Parathyroid adenoma (tissue), 2 donors: ENCODE results near the gene MST1R.
"Not testable (repeated sequence)": the region's sequence is repeated elsewhere in the genome, so short reads cannot be mapped to it uniquely, and the experiment has no call there.

ENCODE experiments used
- H2AFZ ChIP-seq: fragments of 300-600 bp; sonication (generic); one replicate; pipeline ENCODE4 v1.7.0; 2017; ENCODE audit warnings: antibody characterized with exemption, mild to moderate bottlenecking
- H3K27ac ChIP-seq: fragments of 300-600 bp; sonication (generic); one replicate; pipeline ENCODE4 v1.7.0; 2017
- H3K27me3 ChIP-seq: fragments of 300-600 bp; sonication (generic); one replicate; pipeline ENCODE4 v1.7.0; 2017; ENCODE audit warnings: low read length; ENCODE audit not compliant: control insufficient read depth, insufficient read depth
- H3K36me3 ChIP-seq: fragments of 300-600 bp; sonication (generic); one replicate; pipeline ENCODE4 v1.7.0; 2017; ENCODE audit warnings: low read length; ENCODE audit not compliant: control insufficient read depth, insufficient read depth
- H3K4me1 ChIP-seq: fragments of 300-600 bp; sonication (generic); one replicate; pipeline ENCODE4 v1.7.0; 2017; ENCODE audit warnings: control low read depth
- H3K4me2 ChIP-seq: fragments of 300-600 bp; sonication (generic); one replicate; pipeline ENCODE4 v1.7.0; 2017; ENCODE audit warnings: low read length
- H3K4me3 ChIP-seq: fragments of 300-600 bp; sonication (generic); one replicate; pipeline ENCODE4 v1.7.0; 2017; ENCODE audit warnings: low read depth, low read length
- H3K79me2 ChIP-seq: fragments of 300-600 bp; sonication (generic); one replicate; pipeline ENCODE4 v1.7.0; 2017; ENCODE audit warnings: control low read depth
- H3K9ac ChIP-seq: fragments of 300-600 bp; sonication (generic); one replicate; pipeline ENCODE4 v1.7.0; 2017; ENCODE audit warnings: mild to moderate bottlenecking
- H3K9me3 ChIP-seq: fragments of 300-600 bp; sonication (generic); one replicate; pipeline ENCODE4 v1.7.0; 2017; ENCODE audit warnings: low read length; ENCODE audit not compliant: control insufficient read depth
- TF ChIP-seq, protein P1 (sequence below): fragments of 300-600 bp; sonication (generic); IDR thresholded peaks from one replicate; pipeline ENCODE4 v1.7.0; 2017; ENCODE audit warnings: antibody characterized with exemption, mild to moderate bottlenecking
- donor health status: primary hyperparathyroidism.

MST1R gene

DNA sequence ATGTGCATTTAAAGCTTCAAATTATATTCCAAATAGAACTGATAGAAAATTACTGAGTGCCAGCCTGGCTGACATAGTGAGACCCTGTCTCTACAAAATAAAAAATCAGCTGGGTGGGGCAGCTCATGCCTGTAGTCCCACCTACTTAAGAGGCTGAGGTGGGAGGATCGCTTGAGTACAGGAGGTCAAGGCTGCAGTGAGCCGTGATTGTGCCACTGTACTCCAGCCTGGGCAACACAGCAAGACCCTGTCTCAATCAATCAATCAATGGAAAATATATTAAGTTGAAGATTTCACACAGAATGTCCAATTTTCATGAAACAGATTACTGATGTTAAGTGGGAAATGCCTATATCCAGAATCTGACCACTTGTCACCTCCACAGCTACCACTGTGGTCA is 21.8 kb upstream of the MST1R start:
- peaks cover 12% of the 10 kb centered on the region for H3K79me2 ChIP-seq
- no peak overlapping the region for H3K9ac ChIP-seq
- H3K27ac ChIP-seq = no peak overlapping the region
- TF ChIP-seq, protein P1, sequence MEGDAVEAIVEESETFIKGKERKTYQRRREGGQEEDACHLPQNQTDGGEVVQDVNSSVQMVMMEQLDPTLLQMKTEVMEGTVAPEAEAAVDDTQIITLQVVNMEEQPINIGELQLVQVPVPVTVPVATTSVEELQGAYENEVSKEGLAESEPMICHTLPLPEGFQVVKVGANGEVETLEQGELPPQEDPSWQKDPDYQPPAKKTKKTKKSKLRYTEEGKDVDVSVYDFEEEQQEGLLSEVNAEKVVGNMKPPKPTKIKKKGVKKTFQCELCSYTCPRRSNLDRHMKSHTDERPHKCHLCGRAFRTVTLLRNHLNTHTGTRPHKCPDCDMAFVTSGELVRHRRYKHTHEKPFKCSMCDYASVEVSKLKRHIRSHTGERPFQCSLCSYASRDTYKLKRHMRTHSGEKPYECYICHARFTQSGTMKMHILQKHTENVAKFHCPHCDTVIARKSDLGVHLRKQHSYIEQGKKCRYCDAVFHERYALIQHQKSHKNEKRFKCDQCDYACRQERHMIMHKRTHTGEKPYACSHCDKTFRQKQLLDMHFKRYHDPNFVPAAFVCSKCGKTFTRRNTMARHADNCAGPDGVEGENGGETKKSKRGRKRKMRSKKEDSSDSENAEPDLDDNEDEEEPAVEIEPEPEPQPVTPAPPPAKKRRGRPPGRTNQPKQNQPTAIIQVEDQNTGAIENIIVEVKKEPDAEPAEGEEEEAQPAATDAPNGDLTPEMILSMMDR = no peak
- no peaks in the 10 kb centered on the region for H3K9me3 ChIP-seq
- peaks cover 5% of the 10 kb centered on the region for H3K4me1 ChIP-seq
- H2AFZ ChIP-seq = no peak overlapping the region
- H3K4me3 ChIP-seq = no peak overlapping the region
- no peaks in the 10 kb centered on the region for H3K27me3 ChIP-seq
- H3K36me3 ChIP-seq = no peaks in the 10 kb centered on the region
- H3K4me2 ChIP-seq = no peak overlapping the region

DNA sequence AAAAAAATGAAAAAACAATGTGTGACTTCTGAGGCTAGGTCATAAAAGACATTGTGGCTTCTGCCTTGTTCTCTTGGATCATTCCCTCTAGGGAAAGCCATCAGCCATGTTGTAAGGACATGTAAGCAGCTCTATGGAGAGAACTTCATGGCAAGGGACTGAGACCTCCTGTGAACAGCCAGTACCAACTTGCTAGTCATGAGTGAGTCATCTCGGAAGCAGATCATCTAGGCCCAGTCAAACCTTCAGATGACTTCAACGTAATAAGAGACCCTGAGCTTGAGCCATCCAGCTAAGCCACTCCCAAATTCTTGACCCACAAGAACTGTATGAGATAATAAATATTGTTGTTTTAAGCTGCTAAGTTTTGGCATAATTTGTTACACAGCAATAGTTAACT is 21.0 kb upstream of the MST1R start:
- Histone ChIP-seq H3K27ac (no peak overlapping the region), H3K4me2 (no peak overlapping the region), H3K27me3 (no peaks in the 10 kb centered on the region), H3K9ac (no peak overlapping the region), H3K4me3 (no peak overlapping the region), H2AFZ (no peak overlapping the region), H3K9me3 (no peaks in the 10 kb centered on the region), H3K36me3 (no peaks in the 10 kb centered on the region), H3K4me1 (peaks cover 5% of the 10 kb centered on the region), H3K79me2 (peaks cover 12% of the 10 kb centered on the region)
- TF ChIP-seq, protein P1 = no peak

DNA sequence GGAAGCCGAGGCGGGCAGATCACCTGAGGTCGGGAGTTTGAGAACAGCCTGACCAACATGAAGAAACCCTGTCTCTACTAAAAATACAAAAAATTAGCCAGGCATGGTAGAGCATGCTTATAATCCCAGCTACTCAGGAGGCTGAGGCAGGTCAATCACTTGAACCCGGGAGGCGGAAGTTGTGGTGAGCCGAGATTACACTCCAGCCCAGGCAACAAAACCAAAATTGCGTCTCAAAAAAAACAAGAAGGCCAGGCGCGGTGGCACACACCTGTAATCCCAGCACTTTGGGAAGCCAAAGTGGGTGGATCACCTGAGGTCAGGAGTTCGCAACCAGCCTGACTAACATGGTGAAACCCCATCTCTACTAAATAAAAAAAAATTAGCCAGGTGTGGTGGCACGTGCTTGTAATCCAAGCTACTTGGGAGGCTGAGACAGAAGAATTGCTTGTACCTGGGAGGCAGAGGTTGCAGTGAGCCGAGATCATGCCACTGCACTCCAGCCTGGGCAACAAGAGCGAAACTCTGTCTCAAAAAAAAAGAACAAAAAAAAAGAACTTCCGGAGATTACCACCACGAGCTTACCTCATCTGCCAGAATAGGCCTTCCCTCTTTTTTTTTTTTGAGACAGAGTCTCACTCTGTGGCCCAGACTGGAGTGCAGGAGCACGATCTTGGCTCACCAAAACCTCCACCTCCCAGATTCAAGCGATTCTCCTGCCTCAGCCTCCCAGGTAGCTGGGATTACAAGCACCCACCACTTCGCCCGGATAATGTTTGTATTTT is 14.3 kb upstream of the MST1R start:
- H3K79me2 ChIP-seq, H3K27me3 ChIP-seq, H3K4me3 ChIP-seq, H3K4me2 ChIP-seq, H2AFZ ChIP-seq, H3K4me1 ChIP-seq, H3K36me3 ChIP-seq, H3K9ac ChIP-seq, H3K9me3 ChIP-seq, H3K27ac ChIP-seq: not testable (repeated sequence)

DNA sequence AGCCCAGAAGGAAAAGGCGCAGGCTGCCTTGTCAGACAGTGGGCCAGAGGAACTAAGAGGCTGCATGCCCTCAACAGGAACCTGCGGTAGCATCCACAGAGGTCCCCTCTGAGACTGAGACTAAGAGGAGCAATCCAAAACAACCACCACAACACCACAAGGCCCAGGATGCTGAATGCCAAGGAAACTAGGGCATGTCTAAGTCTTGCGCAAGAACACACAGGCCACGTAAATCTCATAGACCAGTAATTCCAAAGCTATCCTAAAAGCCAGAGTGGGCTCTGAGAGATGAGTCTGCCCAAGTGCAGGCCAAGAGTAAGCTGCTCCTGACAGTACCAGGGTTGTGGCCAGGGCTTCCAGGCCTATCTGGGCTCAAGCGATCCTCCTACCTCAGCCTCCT is 13.0 kb upstream of the MST1R start:
- Histone ChIP-seq H3K9ac (no peak overlapping the region), H3K9me3 (no peaks in the 10 kb centered on the region), H3K27me3 (no peaks in the 10 kb centered on the region), H3K4me1 (peaks cover 6% of the 10 kb centered on the region), H3K36me3 (no peaks in the 10 kb centered on the region), H3K4me2 (no peak overlapping the region), H3K27ac (no peak overlapping the region), H2AFZ (no peak overlapping the region), H3K4me3 (no peak overlapping the region), H3K79me2 (no peaks in the 10 kb centered on the region)
- TF ChIP-seq, protein P1 = no peak

DNA sequence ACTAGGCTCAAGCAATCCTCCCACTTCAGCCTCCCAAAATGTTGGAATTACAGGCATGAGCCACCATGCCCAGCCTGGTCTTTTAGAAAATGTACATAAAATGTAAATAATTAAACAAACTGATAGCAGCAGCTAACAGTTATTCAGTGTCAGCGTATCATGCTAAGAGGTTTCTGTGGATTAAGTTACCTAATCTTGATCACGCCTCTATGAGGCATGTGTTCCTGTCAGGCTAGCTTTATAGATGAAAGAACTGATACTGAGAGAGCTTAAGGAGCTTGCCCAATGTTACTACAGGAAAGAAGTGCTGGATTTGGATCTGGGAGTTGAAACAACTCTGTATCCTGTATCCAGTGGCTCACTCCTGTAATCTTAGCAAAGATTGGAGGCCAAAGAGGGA is 11.2 kb upstream of the MST1R start:
- Histone ChIP-seq H3K27me3 (no peaks in the 10 kb centered on the region), H3K36me3 (no peaks in the 10 kb centered on the region), H3K27ac (no peak overlapping the region), H3K4me2 (no peak overlapping the region), H3K9me3 (no peaks in the 10 kb centered on the region), H3K79me2 (no peaks in the 10 kb centered on the region), H2AFZ (no peak overlapping the region), H3K4me1 (peaks cover 6% of the 10 kb centered on the region), H3K9ac (no peak overlapping the region), H3K4me3 (no peak overlapping the region)
- TF ChIP-seq, protein P1 = no peak
